Measurements from ENCODE around the gene MEN1.

DNA sequence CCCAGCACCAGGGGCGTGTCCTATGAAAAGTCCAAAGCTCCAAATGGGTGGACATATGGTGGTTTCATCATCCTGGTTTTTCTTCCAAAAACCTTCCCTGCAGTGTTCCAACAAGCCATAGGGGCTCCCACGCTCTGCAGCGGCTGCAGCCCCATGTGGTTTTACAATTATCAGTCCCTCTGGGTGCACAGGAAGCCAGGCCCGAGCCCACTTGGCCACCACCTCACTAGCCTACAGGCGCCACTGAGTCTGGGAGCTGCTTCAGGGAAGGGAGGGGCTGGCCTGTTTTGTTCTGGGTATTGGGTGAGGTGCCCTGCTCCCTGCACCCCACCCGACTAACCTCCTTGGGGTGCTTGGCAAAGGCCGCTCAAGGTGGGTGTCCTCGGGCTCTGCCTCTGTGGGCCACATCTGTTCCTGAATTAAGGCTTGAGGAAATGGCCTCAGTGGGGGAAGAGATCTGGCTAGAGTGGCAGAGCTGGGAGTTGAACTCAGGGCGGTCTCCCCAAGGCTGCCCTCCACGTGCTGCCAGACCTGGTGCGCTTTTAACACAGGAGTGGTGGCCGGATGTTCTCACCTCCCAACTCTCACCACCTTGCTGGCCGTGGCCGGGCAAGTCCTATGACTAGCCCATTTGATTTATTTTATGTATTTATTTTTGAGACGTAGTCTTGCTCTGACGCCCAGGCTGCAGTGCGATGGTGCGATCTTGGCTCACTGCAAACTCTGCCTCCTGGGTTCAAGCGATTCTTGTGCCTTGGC is 39.4 kb upstream of the MEN1 start:
- TF ChIP-seq CTCF (IDR thresholded peaks at IDR 0.05): no peak
- TF ChIP-seq POLR2A (IDR thresholded peaks at IDR 0.05): no peak
- TF ChIP-seq EP300 (IDR thresholded peaks at IDR 0.05): no peak

All from upper lobe of left lung (tissue), 4 donors.